ENCODE results near the gene GNLY. TPM values are rescaled to one million over a fixed set of nuclear protein-coding genes. Genes with fewer than 3 reads are reported as not detected.

The GNLY gene
- total and polyA plus RNA-seq, 11 donors = 0.29 to 47.1 (median 2.1) TPM; not detected in 2

GRCh38 chr2:85695121-85695520 lies 963 bp downstream of the GNLY start:
- ATAC-seq = peak in 1 of 4 donors; percentile 30
- Histone ChIP-seq H3K27ac (peak overlapping the region in 1 of 12 donors; percentile 61), H3K27me3 (no peaks in the 10 kb centered on the region), H3K36me3 (no peaks in the 10 kb centered on the region), H3K4me3 (peak overlapping the region in 1 of 12 donors; percentile 39), H3K4me1 (peaks cover 0 to 5% (median 0%) of the 10 kb centered on the region in 12 donors), H3K9me3 (no peaks in the 10 kb centered on the region)
- TF ChIP-seq CTCF (IDR thresholded peaks at IDR 0.05) = no peak
- TF ChIP-seq POLR2A (IDR thresholded peaks at IDR 0.05) = no peak
- intact Hi-C loops (cut with DNase I) = no loop called here
- no peak for DNase-seq
- 92 to 94% (median 93%) methylated on average over 9 to 11 of the region's 11 CpGs for WGBS, 4 donors

- TF ChIP-seq CTCF (IDR thresholded peaks at IDR 0.05) (no peak), POLR2A (IDR thresholded peaks at IDR 0.05) (no peak)
- Histone ChIP-seq H3K4me1 (peaks cover 0 to 8% (median 0%) of the 10 kb centered on the region in 12 donors), H3K36me3 (no peaks in the 10 kb centered on the region), H3K27ac (peak overlapping the region in 1 of 12 donors; percentile 61), H3K4me3 (peak overlapping the region in 1 of 12 donors; percentile 39), H3K27me3 (no peaks in the 10 kb centered on the region), H3K9me3 (no peaks in the 10 kb centered on the region)
- intact Hi-C loops (cut with DNase I) = no loop called here
- DNase-seq (no peak), ATAC-seq (no peak)
- 91 to 93% (median 92%) methylated on average over 12 of the region's 12 CpGs for WGBS, 4 donors
Observed at GRCh38 chr2:85695691-85696668, 1.8 kb downstream of the GNLY start.

- peaks cover 0 to 19% (median 0%) of the 10 kb centered on the region in 12 donors for H3K4me1 ChIP-seq
- TF ChIP-seq CTCF (IDR thresholded peaks at IDR 0.05) (no peak), POLR2A (IDR thresholded peaks at IDR 0.05) (no peak)
- no peak overlapping the region for H3K27ac ChIP-seq
- H3K4me3 ChIP-seq = no peak overlapping the region
- WGBS, 4 donors = 80 to 100% (median 93%) methylated on average over 2 to 3 of the region's 3 CpGs
- no peaks in the 10 kb centered on the region for H3K27me3 ChIP-seq
- H3K9me3 ChIP-seq = no peaks in the 10 kb centered on the region
- no peak for DNase-seq
- intact Hi-C loops (cut with DNase I) = no loop called here
- peak in 1 of 4 donors; percentile 22 for ATAC-seq
- no peaks in the 10 kb centered on the region for H3K36me3 ChIP-seq
Observed at GRCh38 chr2:85697096-85697495, 2.9 kb downstream of the GNLY start.

DNA sequence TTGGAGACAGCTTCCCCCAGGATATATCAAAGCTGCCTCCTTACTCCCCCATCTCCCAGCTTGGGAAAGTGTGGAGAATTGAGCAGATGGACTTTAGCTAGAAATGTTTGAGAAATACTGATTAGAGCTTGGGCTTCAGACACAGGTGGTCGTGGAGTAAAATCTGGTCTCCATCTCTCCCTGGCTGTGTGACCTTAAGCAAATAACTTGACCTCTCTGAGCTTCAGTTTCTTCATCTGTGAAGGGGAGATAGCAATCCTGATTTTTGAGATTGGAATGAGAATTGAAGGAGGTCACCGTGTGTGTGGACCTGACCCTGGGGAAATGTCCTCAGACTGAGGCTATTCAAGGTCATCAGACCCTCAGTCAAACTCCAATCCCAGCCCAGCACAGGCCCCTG lies 3.6 kb downstream of the GNLY start:
- ATAC-seq (no peak), DNase-seq (no peak)
- 20 to 80% (median 51%) methylated on average over 2 of the region's 2 CpGs for WGBS, 4 donors
- no peaks in the 10 kb centered on the region for H3K27me3 ChIP-seq
- peaks cover 0 to 25% (median 0%) of the 10 kb centered on the region in 12 donors for H3K4me1 ChIP-seq
- H3K27ac ChIP-seq = peak overlapping the region in 1 of 12 donors; percentile 46
- no peaks in the 10 kb centered on the region for H3K9me3 ChIP-seq
- intact Hi-C loops (cut with DNase I) = no loop called here
- H3K4me3 ChIP-seq = peak overlapping the region in 1 of 12 donors; percentile 16
- no peak for TF ChIP-seq CTCF (IDR thresholded peaks at IDR 0.05)
- no peak for TF ChIP-seq POLR2A (IDR thresholded peaks at IDR 0.05)
- H3K36me3 ChIP-seq = no peaks in the 10 kb centered on the region
